SK-N-SH (cell line): Measurements from ENCODE around the gene CASS4. TPM values are rescaled to one million over a fixed set of nuclear protein-coding genes. Genes with fewer than 3 reads are reported as not detected.

Experiments
- CTCF ChIA-PET: fragments of 300-600, 350-600 bp; formaldehyde crosslinking; extraction: SDS; loops from one replicate; lab custom pipeline; 2021; lab: Yijun Ruan, JAX
- POLR2A ChIA-PET: fragments of 350-600 bp; sonication (Branson Sonifier 250); formaldehyde crosslinking; extraction: SDS; loops from one replicate; lab custom pipeline; 2020; ENCODE audit warnings: antibody characterized with exemption, inconsistent platforms; lab: Yijun Ruan, JAX
- DNase-seq: peaks from one replicate; pipeline ENCODE4 v3.0.0; 2012
- H2AFZ ChIP-seq: fragments of 200-600 bp; sonication (generic); 2 replicates; pipeline ENCODE4 v1.8.1; 2016; ENCODE audit warnings: antibody characterized with exemption, mild to moderate bottlenecking, low read depth
- H3F3A ChIP-seq: fragments of 200-600 bp; sonication (generic); replicated peaks from 2 replicates; pipeline ENCODE3; 2016; ENCODE audit warnings: antibody characterized with exemption, mild to moderate bottlenecking; ENCODE audit not compliant: insufficient read depth
- H3K27ac ChIP-seq, 2 experiments: fragments of 200-500 bp in 1 of 2; fragments of 200-600 bp in 1 of 2; sonication (Bioruptor generic) in 1 of 2; sonication (generic), shearing (Covaris generic) in 1 of 2; 2 replicates each; pipeline versions ENCODE4 v1.5.1 to v1.6.1; 2014 to 2016; ENCODE audit warnings: low read depth in 2 of 2, inconsistent platforms in 1 of 2, low read length in 1 of 2, mild to moderate bottlenecking in 1 of 2, mixed read lengths in 1 of 2
- H3K27me3 ChIP-seq: fragments of 200-600 bp; sonication (generic), shearing (Covaris generic); 2 replicates; pipeline ENCODE4 v1.6.1; 2016; ENCODE audit warnings: mixed run types; ENCODE audit not compliant: insufficient read depth
- H3K36me3 ChIP-seq, 2 experiments: fragments of 200-500 bp in 1 of 2; fragments of 200-600 bp in 1 of 2; sonication (Bioruptor generic) in 1 of 2; sonication (generic) in 1 of 2; replicated peaks in 1 of 2; 2 replicates each; pipeline versions ENCODE3 to v1.5.1; 2014 to 2016; ENCODE audit warnings: low read length in 1 of 2, mild to moderate bottlenecking in 1 of 2; ENCODE audit not compliant: insufficient read depth in 2 of 2, control insufficient read depth in 1 of 2
- H3K4me1 ChIP-seq, 2 experiments: fragments of 200-500 bp in 1 of 2; fragments of 200-600 bp in 1 of 2; sonication (Bioruptor generic) in 1 of 2; sonication (generic), shearing (Covaris generic) in 1 of 2; 2 replicates each; pipeline versions ENCODE4 v1.5.1 to v1.6.1; 2014 to 2016; ENCODE audit warnings: low read depth in 1 of 2, low read length in 1 of 2, mixed run types in 1 of 2; ENCODE audit not compliant: insufficient read depth in 2 of 2, control insufficient read depth in 1 of 2
- H3K4me2 ChIP-seq: fragments of 200-600 bp; sonication (generic), shearing (Covaris generic); 2 replicates; pipeline ENCODE4 v1.6.1; 2017; ENCODE audit warnings: mixed run types
- H3K4me3 ChIP-seq, 2 experiments: fragments of 200-500 bp in 1 of 2; fragments of 200-600 bp in 1 of 2; sonication (Bioruptor generic) in 1 of 2; sonication (generic), shearing (Covaris generic) in 1 of 2; 2 replicates each; pipeline versions ENCODE4 v1.5.1 to v1.8.1; 2014 to 2016; ENCODE audit warnings: low read depth in 2 of 2, inconsistent platforms in 1 of 2, low read length in 1 of 2, mild to moderate bottlenecking in 1 of 2, mixed read lengths in 1 of 2, moderate library complexity in 1 of 2
- H3K79me2 ChIP-seq: fragments of 200-600 bp; sonication (generic); 2 replicates; pipeline ENCODE4 v1.8.1; 2017; ENCODE audit warnings: mild to moderate bottlenecking; ENCODE audit not compliant: insufficient read depth
- H3K9ac ChIP-seq: fragments of 200-600 bp; sonication (generic); 2 replicates; pipeline ENCODE4 v1.6.1; 2017; ENCODE audit warnings: mixed run types
- H3K9me2 ChIP-seq: fragments of 200-600 bp; sonication (generic); 2 replicates; pipeline ENCODE4 v1.6.1; 2017; ENCODE audit warnings: mixed run types
- H3K9me3 ChIP-seq: fragments of 200-600 bp; sonication (generic); 2 replicates; pipeline ENCODE4 v1.6.1; 2017; ENCODE audit warnings: mixed run types, mild to moderate bottlenecking, moderate library complexity
- H4K20me1 ChIP-seq: fragments of 200-600 bp; sonication (generic); 2 replicates; pipeline ENCODE4 v1.6.1; 2017; ENCODE audit warnings: mild to moderate bottlenecking, mixed run types; ENCODE audit not compliant: insufficient read depth
- CTCF ChIP-seq: fragments of 200-600 bp; sonication (generic); IDR thresholded peaks from 2 replicates; pipeline ENCODE4 v1.6.1; 2017; ENCODE audit warnings: antibody characterized with exemption, mild to moderate bottlenecking, moderate library complexity
- ELF1 ChIP-seq: IDR thresholded peaks from 2 replicates; pipeline ENCODE4 v1.4.0; 2012
- EP300 ChIP-seq, 2 experiments: IDR thresholded peaks; 2 replicates each; pipeline versions ENCODE4 v1.4.0 to v1.6.1; 2012; ENCODE audit warnings: borderline replicate concordance in 1 of 2, low read depth in 1 of 2, low read length in 1 of 2
- FOXM1 ChIP-seq: IDR thresholded peaks from 2 replicates; pipeline ENCODE4 v1.4.0; 2012; ENCODE audit warnings: low read depth, mild to moderate bottlenecking
- GABPA ChIP-seq: IDR thresholded peaks from 2 replicates; pipeline ENCODE4 v1.4.0; 2012; ENCODE audit warnings: low read depth, mild to moderate bottlenecking
- GATA2 ChIP-seq: sonication (generic); formaldehyde crosslinking; IDR thresholded peaks from 2 replicates; pipeline ENCODE4 v1.5.0; 2020; ENCODE audit warnings: mild to moderate bottlenecking, missing genetic modification reagents
- JUND ChIP-seq: IDR thresholded peaks from 2 replicates; pipeline ENCODE4 v1.4.0; 2012
- MEF2A ChIP-seq: IDR thresholded peaks from 2 replicates; pipeline ENCODE4 v1.4.0; 2012; ENCODE audit warnings: low read depth, borderline replicate concordance
- MXI1 ChIP-seq: IDR thresholded peaks from 2 replicates; pipeline ENCODE4 v1.6.1; 2012; ENCODE audit warnings: mild to moderate bottlenecking, low read depth, low read length, improper control_type of control experiment
- NFIC ChIP-seq: IDR thresholded peaks from 2 replicates; pipeline ENCODE4 v1.4.0; 2012; ENCODE audit warnings: borderline replicate concordance
- PBX3 ChIP-seq: IDR thresholded peaks from 2 replicates; pipeline ENCODE4; 2012
- RAD21 ChIP-seq: IDR thresholded peaks from 2 replicates; pipeline ENCODE4 v1.6.1; 2012; ENCODE audit warnings: mild to moderate bottlenecking, low read length
- SIN3A ChIP-seq: IDR thresholded peaks from 2 replicates; pipeline ENCODE4 v1.6.1; 2012; ENCODE audit warnings: low read depth, mild to moderate bottlenecking, low read length, moderate library complexity, borderline replicate concordance
- SMC3 ChIP-seq: IDR thresholded peaks from 2 replicates; pipeline ENCODE4 v1.6.1; 2012; ENCODE audit warnings: low read depth, low read length, improper control_type of control experiment
- TAF1 ChIP-seq: IDR thresholded peaks from 2 replicates; pipeline ENCODE4 v1.6.1; 2012; ENCODE audit warnings: low read depth, mild to moderate bottlenecking, low read length, moderate library complexity, borderline replicate concordance
- USF2 ChIP-seq: fragments of 150-350 bp; IDR thresholded peaks from 2 replicates; pipeline ENCODE4 v1.6.1; 2017; ENCODE audit warnings: antibody characterized with exemption, low read length, low read depth, borderline replicate concordance
- YY1 ChIP-seq: IDR thresholded peaks from 2 replicates; pipeline ENCODE4 v1.4.0; 2012; ENCODE audit warnings: low read depth, mild to moderate bottlenecking
- WGBS: methylation state at CpG from one replicate; pipeline ENCODE4 v1.1.6; 2017; ENCODE audit warnings: low lambda C conversion rate; 5-methylcytosine and 5-hydroxymethylcytosine counted together
- polyA plus RNA-seq, 3 experiments: library from polyadenylated mRNA; depleted of rRNA; stranded (reverse); fragments of >200 nt; gene quantifications; 2 replicates each; pipeline ENCODE4 v1.2.3, GENCODE V29; 2012

CASS4 gene
- polyA plus RNA-seq, 1 of the 3 experiments (the other 2 are of a cell fraction): not detected

GRCh38 chr20:56391596-56392131 lies 20.4 kb upstream of the CASS4 start:
- no peak for DNase-seq
- TF ChIP-seq ELF1: no peak
- no peak for TF ChIP-seq NFIC
- no peak for TF ChIP-seq CTCF
- no peak for TF ChIP-seq FOXM1
- no peak for TF ChIP-seq YY1
- TF ChIP-seq JUND: no peak
- no peak for TF ChIP-seq PBX3
- TF ChIP-seq, all 33 proteins: peak for 0
- Histone ChIP-seq H2AFZ (peak overlapping the region; percentile 83), H3K36me3 (peaks cover 24 to 31% of the 10 kb centered on the region in 2 experiments), H3F3A (peaks cover 1% of the 10 kb centered on the region), H3K9me3 (no peaks in the 10 kb centered on the region), H3K9me2 (no peaks in the 10 kb centered on the region), H3K9ac (peak overlapping the region; percentile 86), H3K27ac (peak overlapping the region; percentile 84 to 96), H3K27me3 (no peaks in the 10 kb centered on the region), H3K4me1 (peaks cover 14 to 18% of the 10 kb centered on the region in 2 experiments; a peak in 2 of 4 replicates), H3K4me2 (peak overlapping the region; percentile 87), H4K20me1 (no peaks in the 10 kb centered on the region), H3K79me2 (peaks cover 86% of the 10 kb centered on the region), H3K4me3 (peak overlapping the region; percentile 84 to 98)
- WGBS: under 1% methylated on average over 26 of the region's 29 CpGs
- ChIA-PET CTCF (interaction anchor here (0.6 kb wide), 1 partner anchor 963 kb away, joined by 3 read pairs; no protein-coding TSS in a partner anchor), POLR2A (interaction anchor here (1.2 kb wide), 2 partner anchors 32 to 33 kb away, joined by 3 to 4 read pairs; partner anchors contain the start of gene FAM210B)

GRCh38 chr20:56392132-56392880 lies 19.8 kb upstream of the CASS4 start, which contains the start of the genes AURKA and CSTF1:
TSS of gene AURKA (minus strand) at chr20:56392215. CDS start at chr20:56388197, 4,018 bp downstream.
TSS of gene CSTF1 (plus strand) at chr20:56392645. CDS start at chr20:56395553, 2,908 bp downstream.
- Histone ChIP-seq H3K27me3 (no peaks in the 10 kb centered on the region), H3K36me3 (peaks cover 31 to 34% of the 10 kb centered on the region in 2 experiments), H2AFZ (peak within 1 kb of the TSS; percentile 83), H3K4me2 (peak within 1 kb of the TSS; percentile 87), H3K79me2 (peaks cover 80% of the 10 kb centered on the region), H3K9ac (peak within 1 kb of the TSS; percentile 86), H3F3A (peaks cover 4% of the 10 kb centered on the region), H3K4me1 (peaks cover 14 to 18% of the 10 kb centered on the region in 2 experiments; a peak in 2 of 4 replicates), H3K4me3 (peak within 1 kb of the TSS; percentile 84 to 98), H4K20me1 (no peaks in the 10 kb centered on the region), H3K9me3 (no peaks in the 10 kb centered on the region), H3K27ac (peak within 1 kb of the TSS; percentile 84 to 96), H3K9me2 (no peaks in the 10 kb centered on the region)
- peak; percentile 97 for DNase-seq
- 1% methylated on average over 42 of the region's 53 CpGs for WGBS
- ChIA-PET CTCF (interaction anchor here (0.6 to 0.8 kb wide), 2 partner anchors 17 to 962 kb away, joined by 3 read pairs; no protein-coding TSS in a partner anchor), POLR2A (interaction anchor here (1.2 kb wide), 2 partner anchors 33 to 34 kb away, joined by 3 to 4 read pairs; partner anchors contain the start of gene FAM210B)
- no peak for TF ChIP-seq CTCF
- TF ChIP-seq EP300 (IDR thresholded peaks at IDR 0.05; ENCODE audit: borderline replicate concordance in 1 of 2, low read depth in 1 of 2, low read length in 1 of 2): no peak
- no peak for TF ChIP-seq SMC3
- no peak for TF ChIP-seq RAD21
- peak; percentile 33; the same call in 1 of the 2 replicates for TF ChIP-seq GABPA
- TF ChIP-seq USF2: no peak
- peak; percentile 99 for TF ChIP-seq ELF1
- no peak for TF ChIP-seq GATA2
- TF ChIP-seq MXI1: peak; percentile 90
- no peak; the same call in 1 of the 2 replicates for TF ChIP-seq PBX3
- peak; percentile 85 for TF ChIP-seq SIN3A
- TF ChIP-seq NFIC: no peak
- TF ChIP-seq MEF2A: no peak
- peak; percentile 54 for TF ChIP-seq TAF1
- no peak for TF ChIP-seq JUND
